GM12878 (cell line): ENCODE results near the gene SYT14. TPM values are rescaled to one million over a fixed set of nuclear protein-coding genes. Genes with fewer than 3 reads are reported as not detected.

ENCODE experiments used
- ATAC-seq: fragments of 200-7000 bp; cut with Tn5 transposase; 3 replicates; pipeline ENCODE4 v1.9.1; 2020; ENCODE audit warnings: mild to moderate bottlenecking, moderate library complexity
- BruUV-seq: library from RNA; stranded (reverse); fragments of 400-500 nt; replicated peaks from 2 replicates; lab custom pipeline; 2021; lab: Mats Ljungman, UMichigan
- CTCF ChIA-PET: fragments of 300-600 bp; sonication (Branson Sonifier 250); formaldehyde crosslinking; extraction: SDS; loops from one replicate; lab custom pipeline; 2021; ENCODE audit warnings: inconsistent platforms; lab: Yijun Ruan, JAX
- POLR2A ChIA-PET: fragments of 350-600 bp; formaldehyde crosslinking; extraction: SDS; loops from one replicate; lab custom pipeline; 2021; ENCODE audit warnings: inconsistent platforms; lab: Charles Lee
- RAD21 ChIA-PET: fragments of 300-600 bp; sonication (Branson Sonifier 250); formaldehyde crosslinking; loops from one replicate; lab custom pipeline; 2023; ENCODE audit warnings: antibody characterized with exemption; ENCODE audit not compliant: unreplicated experiment; lab: Charles Lee
- SMC1A ChIA-PET: fragments of 300-600 bp; sonication (Branson Sonifier 250); formaldehyde crosslinking; loops from one replicate; lab custom pipeline; 2023; ENCODE audit not compliant: unreplicated experiment, uncharacterized antibody; lab: Charles Lee
- DNase-seq: peaks from one replicate; pipeline ENCODE4 v3.0.0-alpha.2; 2011; ENCODE audit warnings: low read depth, low spot score
- FAIRE-seq: peaks from 3 replicates; lab custom pipeline; 2011; peaks lifted over from hg19 to GRCh38; lab: Jason Lieb, UNC
- H2AFZ ChIP-seq: 2 replicates; pipeline ENCODE4 v1.6.0; 2011; ENCODE audit warnings: low read depth, low read length, control low read depth; ENCODE audit not compliant: control insufficient read depth
- H3K27ac ChIP-seq: 2 replicates; pipeline ENCODE4 v1.5.1; 2011; ENCODE audit warnings: control low read depth; ENCODE audit not compliant: control insufficient read depth, insufficient read depth
- H3K27me3 ChIP-seq, 2 experiments: replicated peaks in 1 of 2; 2 replicates each; pipeline versions ENCODE4 v1.6.0 to v1.6.1; 2011; ENCODE audit warnings: low read length in 1 of 2; ENCODE audit not compliant: control insufficient read depth in 2 of 2, insufficient read depth in 2 of 2
- H3K36me3 ChIP-seq, 2 experiments: 2 replicates each; pipeline ENCODE4 v1.5.1; 2011; ENCODE audit warnings: low read length in 1 of 2; ENCODE audit not compliant: control insufficient read depth in 2 of 2, insufficient read depth in 2 of 2
- H3K4me1 ChIP-seq: 2 replicates; pipeline ENCODE4 v1.6.1; 2011; ENCODE audit warnings: mild to moderate bottlenecking, low read length, moderate library complexity, mixed read lengths; ENCODE audit not compliant: control insufficient read depth, insufficient read depth
- H3K4me2 ChIP-seq: 2 replicates; pipeline ENCODE4 v1.6.0; 2011; ENCODE audit warnings: control low read depth; ENCODE audit not compliant: control insufficient read depth, insufficient read depth
- H3K4me3 ChIP-seq: fragments of 200-600 bp; sonication (generic); 2 replicates; pipeline ENCODE4 v1.5.1; 2016
- H3K79me2 ChIP-seq: 2 replicates; pipeline ENCODE4 v1.6.0; 2011; ENCODE audit warnings: low read length; ENCODE audit not compliant: control insufficient read depth, insufficient read depth
- H3K9ac ChIP-seq: 2 replicates; pipeline ENCODE4 v1.8.0; 2011; ENCODE audit warnings: low read length, control low read depth, mixed read lengths; ENCODE audit not compliant: control insufficient read depth, insufficient read depth
- H3K9me3 ChIP-seq: replicated peaks from 3 replicates; pipeline ENCODE4 v1.5.1; 2011; ENCODE audit warnings: mild to moderate bottlenecking, low read length; ENCODE audit not compliant: control insufficient read depth, insufficient read depth
- H4K20me1 ChIP-seq: 2 replicates; pipeline ENCODE4 v1.6.0; 2011; ENCODE audit not compliant: control insufficient read depth, insufficient read depth
- CEBPB ChIP-seq, 2 experiments: fragments of 150-350 bp in 1 of 2; IDR thresholded peaks; 2 replicates each; pipeline ENCODE4 v1.6.1; 2012 to 2014; ENCODE audit warnings: low read depth in 2 of 2, low read length in 2 of 2, borderline replicate concordance in 1 of 2, inconsistent platforms in 1 of 2
- EZH2 ChIP-seq: IDR thresholded peaks from 2 replicates; pipeline ENCODE4 v1.6.1; 2012; ENCODE audit warnings: low read depth, mild to moderate bottlenecking, control low read depth, inconsistent platforms, low read length, borderline replicate concordance; ENCODE audit not compliant: control insufficient read depth
- HSF1 ChIP-seq: fragments of 150-350 bp; IDR thresholded peaks from 2 replicates; pipeline ENCODE4 v1.6.1; 2014; ENCODE audit warnings: mild to moderate bottlenecking, low read depth, low read length
- IRF5 ChIP-seq: fragments of 450-650 bp; IDR thresholded peaks from 2 replicates; pipeline ENCODE4 v1.6.1; 2017; ENCODE audit warnings: borderline replicate concordance
- MXI1 ChIP-seq: fragments of 150-350 bp; IDR thresholded peaks from 2 replicates; pipeline ENCODE4 v1.6.1; 2011; ENCODE audit warnings: low read depth, mild to moderate bottlenecking, inconsistent platforms, low read length, improper control_type of control experiment
- RAD21 ChIP-seq: IDR thresholded peaks from 2 replicates; pipeline ENCODE4 v1.6.1; 2011; ENCODE audit warnings: mild to moderate bottlenecking, low read depth, low read length, moderate library complexity; ENCODE audit not compliant: insufficient read depth
- SPI1 ChIP-seq: IDR thresholded peaks from 2 replicates; pipeline ENCODE4 v1.6.1; 2011; ENCODE audit warnings: low read depth, mild to moderate bottlenecking, low read length, moderate library complexity, borderline replicate concordance; ENCODE audit not compliant: insufficient read depth
- TCF7 ChIP-seq: IDR thresholded peaks from 2 replicates; pipeline ENCODE4 v1.6.1; 2014; ENCODE audit warnings: antibody characterized with exemption, borderline replicate concordance
- ZNF274 ChIP-seq: IDR thresholded peaks from one replicate; pipeline ENCODE4 v1.8.0; 2011; ENCODE audit not compliant: insufficient read length, insufficient read depth
- ZNF687 ChIP-seq: fragments of 450-650 bp; IDR thresholded peaks from 2 replicates; pipeline ENCODE4 v1.6.1; 2017; ENCODE audit warnings: mild to moderate bottlenecking, moderate library complexity
- WGBS: methylation state at CpG from one replicate; pipeline ENCODE4 v1.1.6; 2016; ENCODE audit warnings: low lambda C conversion rate; ENCODE audit not compliant: insufficient replicate concordance, insufficient coverage; ENCODE audit errors: missing lambda C conversion rate; 5-methylcytosine and 5-hydroxymethylcytosine counted together
- in situ Hi-C: fragments of 300-500 bp; cut with MboI; formaldehyde crosslinking; loops from 9 replicates; pipeline ENCODE4 v1.14.3; 2018; ENCODE audit warnings: mixed read lengths
- intact Hi-C: fragments of 100-400 bp; cut with micrococcal nuclease; formaldehyde crosslinking; loops from one replicate; pipeline ENCODE4 v1.14.2; 2022; ENCODE audit not compliant: unreplicated experiment
- polyA plus RNA-seq, 11 experiments: library from polyadenylated mRNA; depleted of rRNA in 4 of 11; unstranded in 6 of 11; stranded (reverse) in 5 of 11; fragments of >200 nt; fragmentation: Nextera tagmentation in 4 of 11; fragmentation: Illumina TruSeq in 1 of 11; extraction: Ambion mirVana in 4 of 11; extraction: Trizol in 1 of 11; gene quantifications; 1 replicate in 1 of 11; 2 replicates in 10 of 11; pipeline versions ENCODE4 v1.2.1 to v1.2.3, GENCODE V29; 2011 to 2016; ENCODE audit warnings: inconsistent platforms in 2 of 11, missing spikeins in 2 of 11, low read depth in 1 of 11
- total RNA-seq, 4 experiments: library from RNA; depleted of rRNA in 3 of 4; stranded (reverse); fragments of >200 nt in 3 of 4; fragmentation: Illumina TruSeq in 1 of 4; extraction: Trizol in 1 of 4; gene quantifications; 2 replicates each; pipeline versions ENCODE4 v1.2.1 to v1.2.3, GENCODE V29; 2013 to 2021
- TF ChIP-seq, protein P1 (sequence below): fragments of 450-650 bp; IDR thresholded peaks from 2 replicates; pipeline ENCODE4 v1.6.1; 2016; ENCODE audit warnings: mild to moderate bottlenecking, moderate library complexity, borderline replicate concordance

The SYT14 gene
- total and polyA plus RNA-seq, 10 of the 15 experiments (the other 5 are each of a cell fraction or from before 2014, with no cell fraction given) = under 0.01 TPM; not detected in 9

DNA sequence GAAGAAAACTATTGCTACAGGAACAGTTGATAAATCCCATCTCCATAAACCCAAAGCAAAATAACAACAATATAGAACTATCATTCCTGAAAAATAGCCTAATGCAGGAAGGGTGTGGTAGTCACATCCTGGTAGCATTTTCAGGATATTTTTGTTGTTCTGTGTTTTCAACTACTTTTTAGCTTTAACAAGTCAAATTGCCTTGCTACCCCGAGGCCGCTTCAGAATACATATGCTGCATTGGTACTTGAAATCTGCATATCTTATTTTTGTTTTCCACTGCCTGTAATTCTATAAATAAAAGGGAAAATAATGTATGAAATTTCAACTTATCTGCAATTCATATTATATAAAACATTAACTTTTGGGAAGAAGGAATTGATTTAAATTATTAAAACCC is 36.8 kb upstream of the SYT14 start:
- H3K4me2 ChIP-seq = no peak overlapping the region
- TF ChIP-seq ZNF687 (no peak), HSF1 (no peak), MXI1 (no peak), ZNF274 (no peak), TCF7 (no peak), EZH2 (no peak), RAD21 (no peak), SPI1 (no peak), CEBPB (IDR thresholded peaks at IDR 0.05; ENCODE audit: borderline replicate concordance in 1 of 2, low read depth in 2 of 2, low read length in 2 of 2) (no peak), IRF5 (no peak)
- TF ChIP-seq, protein P1, sequence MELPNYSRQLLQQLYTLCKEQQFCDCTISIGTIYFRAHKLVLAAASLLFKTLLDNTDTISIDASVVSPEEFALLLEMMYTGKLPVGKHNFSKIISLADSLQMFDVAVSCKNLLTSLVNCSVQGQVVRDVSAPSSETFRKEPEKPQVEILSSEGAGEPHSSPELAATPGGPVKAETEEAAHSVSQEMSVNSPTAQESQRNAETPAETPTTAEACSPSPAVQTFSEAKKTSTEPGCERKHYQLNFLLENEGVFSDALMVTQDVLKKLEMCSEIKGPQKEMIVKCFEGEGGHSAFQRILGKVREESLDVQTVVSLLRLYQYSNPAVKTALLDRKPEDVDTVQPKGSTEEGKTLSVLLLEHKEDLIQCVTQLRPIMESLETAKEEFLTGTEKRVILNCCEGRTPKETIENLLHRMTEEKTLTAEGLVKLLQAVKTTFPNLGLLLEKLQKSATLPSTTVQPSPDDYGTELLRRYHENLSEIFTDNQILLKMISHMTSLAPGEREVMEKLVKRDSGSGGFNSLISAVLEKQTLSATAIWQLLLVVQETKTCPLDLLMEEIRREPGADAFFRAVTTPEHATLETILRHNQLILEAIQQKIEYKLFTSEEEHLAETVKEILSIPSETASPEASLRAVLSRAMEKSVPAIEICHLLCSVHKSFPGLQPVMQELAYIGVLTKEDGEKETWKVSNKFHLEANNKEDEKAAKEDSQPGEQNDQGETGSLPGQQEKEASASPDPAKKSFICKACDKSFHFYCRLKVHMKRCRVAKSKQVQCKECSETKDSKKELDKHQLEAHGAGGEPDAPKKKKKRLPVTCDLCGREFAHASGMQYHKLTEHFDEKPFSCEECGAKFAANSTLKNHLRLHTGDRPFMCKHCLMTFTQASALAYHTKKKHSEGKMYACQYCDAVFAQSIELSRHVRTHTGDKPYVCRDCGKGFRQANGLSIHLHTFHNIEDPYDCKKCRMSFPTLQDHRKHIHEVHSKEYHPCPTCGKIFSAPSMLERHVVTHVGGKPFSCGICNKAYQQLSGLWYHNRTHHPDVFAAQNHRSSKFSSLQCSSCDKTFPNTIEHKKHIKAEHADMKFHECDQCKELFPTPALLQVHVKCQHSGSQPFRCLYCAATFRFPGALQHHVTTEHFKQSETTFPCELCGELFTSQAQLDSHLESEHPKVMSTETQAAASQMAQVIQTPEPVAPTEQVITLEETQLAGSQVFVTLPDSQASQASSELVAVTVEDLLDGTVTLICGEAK = no peak

More for the DNA sequence above, 36.8 kb upstream of the SYT14 start:
- Histone ChIP-seq H2AFZ (no peak overlapping the region), H3K4me1 (no peaks in the 10 kb centered on the region), H3K9ac (no peak overlapping the region), H3K36me3 (no peaks in the 10 kb centered on the region), H3K4me3 (no peak overlapping the region), H4K20me1 (no peaks in the 10 kb centered on the region; the same call in 1 of the 2 replicates), H3K27me3 (no peaks in the 10 kb centered on the region; a peak in 2 of 4 replicates), H3K79me2 (no peaks in the 10 kb centered on the region), H3K27ac (no peak overlapping the region), H3K9me3 (no peaks in the 10 kb centered on the region)
- no peak for FAIRE-seq
- no peak for DNase-seq
- POLR2A ChIA-PET = no interaction called here
- intact Hi-C loops = no loop called here
- SMC1A ChIA-PET = no interaction called here
- no peak for ATAC-seq
- CTCF ChIA-PET = interaction anchor here (1.8 kb wide), 2 partner anchors 9 to 41 kb away, joined by 5 to 7 read pairs; no protein-coding TSS in a partner anchor
- in situ Hi-C loops = no loop called here
- WGBS = 61% methylated on average over 2 of the region's 2 CpGs
- no TSS peak for BruUV-seq
- RAD21 ChIA-PET = no interaction called here
